D721Med (cell line): ENCODE measurements around the gene SDK1.

Experiments
- DNase-seq: peaks from one replicate; pipeline ENCODE4 v3.0.0; 2011; ENCODE audit warnings: low spot score; ENCODE audit not compliant: insufficient read length
- FAIRE-seq: peaks from 2 replicates; lab custom pipeline; 2011; peaks lifted over from hg19 to GRCh38; lab: Jason Lieb, UNC
- CTCF ChIP-seq: IDR thresholded peaks from 2 replicates; pipeline ENCODE4 v1.5.1; 2012; ENCODE audit warnings: mild to moderate bottlenecking, control low read depth; ENCODE audit not compliant: insufficient read depth; ENCODE audit errors: missing control alignments

The SDK1 gene

GRCh38 chr7:3265388-3265787, 35.7 kb upstream of the SDK1 start:
- TF ChIP-seq CTCF = no peak
- FAIRE-seq = no peak
- no peak for DNase-seq

GRCh38 chr7:3266240-3266639, 34.8 kb upstream of the SDK1 start:
- TF ChIP-seq CTCF = no peak
- no peak for FAIRE-seq
- no peak for DNase-seq

GRCh38 chr7:3267966-3268690, 32.9 kb upstream of the SDK1 start:
- DNase-seq = no peak
- FAIRE-seq = no peak

GRCh38 chr7:3270362-3270761, 30.7 kb upstream of the SDK1 start:
- DNase-seq (no peak), FAIRE-seq (no peak)
- no peak for TF ChIP-seq CTCF

More at GRCh38 chr7:3267966-3268690, 32.9 kb upstream of the SDK1 start:
- no peak for TF ChIP-seq CTCF

GRCh38 chr7:3271298-3271697, 29.8 kb upstream of the SDK1 start:
- FAIRE-seq = no peak
- no peak for TF ChIP-seq CTCF
- no peak for DNase-seq

- no peak for DNase-seq
- TF ChIP-seq CTCF = no peak
- no peak for FAIRE-seq
These were observed 28.3 kb upstream of the SDK1 start for GRCh38 chr7:3272691-3273141.

GRCh38 chr7:3274131-3274530, 26.9 kb upstream of the SDK1 start:
- FAIRE-seq (no peak), DNase-seq (no peak)
- no peak for TF ChIP-seq CTCF
